22Rv1 (cell line): ENCODE results near the gene RASA3.

Experiments
- ZFX ChIP-seq: fragments of 450-650 bp; IDR thresholded peaks from 2 replicates; pipeline ENCODE4 v1.6.1; 2017; ENCODE audit warnings: antibody characterized with exemption, borderline replicate concordance
- TF ChIP-seq, protein P1 (sequence below): fragments of 450-650 bp; IDR thresholded peaks from 2 replicates; pipeline ENCODE4 v1.5.1; 2017; ENCODE audit warnings: mild to moderate bottlenecking

GRCh38 chr13:113933901-113934300 is 198.5 kb downstream of the RASA3 start:
- TF ChIP-seq, protein P1, sequence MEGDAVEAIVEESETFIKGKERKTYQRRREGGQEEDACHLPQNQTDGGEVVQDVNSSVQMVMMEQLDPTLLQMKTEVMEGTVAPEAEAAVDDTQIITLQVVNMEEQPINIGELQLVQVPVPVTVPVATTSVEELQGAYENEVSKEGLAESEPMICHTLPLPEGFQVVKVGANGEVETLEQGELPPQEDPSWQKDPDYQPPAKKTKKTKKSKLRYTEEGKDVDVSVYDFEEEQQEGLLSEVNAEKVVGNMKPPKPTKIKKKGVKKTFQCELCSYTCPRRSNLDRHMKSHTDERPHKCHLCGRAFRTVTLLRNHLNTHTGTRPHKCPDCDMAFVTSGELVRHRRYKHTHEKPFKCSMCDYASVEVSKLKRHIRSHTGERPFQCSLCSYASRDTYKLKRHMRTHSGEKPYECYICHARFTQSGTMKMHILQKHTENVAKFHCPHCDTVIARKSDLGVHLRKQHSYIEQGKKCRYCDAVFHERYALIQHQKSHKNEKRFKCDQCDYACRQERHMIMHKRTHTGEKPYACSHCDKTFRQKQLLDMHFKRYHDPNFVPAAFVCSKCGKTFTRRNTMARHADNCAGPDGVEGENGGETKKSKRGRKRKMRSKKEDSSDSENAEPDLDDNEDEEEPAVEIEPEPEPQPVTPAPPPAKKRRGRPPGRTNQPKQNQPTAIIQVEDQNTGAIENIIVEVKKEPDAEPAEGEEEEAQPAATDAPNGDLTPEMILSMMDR: no peak
- TF ChIP-seq ZFX: no peak
